ENCODE measurements around the gene PPCDC.
A peak's percentile ranks its signal among the peaks of the same experiment; 100 is the strongest.

PPCDC gene

DNA sequence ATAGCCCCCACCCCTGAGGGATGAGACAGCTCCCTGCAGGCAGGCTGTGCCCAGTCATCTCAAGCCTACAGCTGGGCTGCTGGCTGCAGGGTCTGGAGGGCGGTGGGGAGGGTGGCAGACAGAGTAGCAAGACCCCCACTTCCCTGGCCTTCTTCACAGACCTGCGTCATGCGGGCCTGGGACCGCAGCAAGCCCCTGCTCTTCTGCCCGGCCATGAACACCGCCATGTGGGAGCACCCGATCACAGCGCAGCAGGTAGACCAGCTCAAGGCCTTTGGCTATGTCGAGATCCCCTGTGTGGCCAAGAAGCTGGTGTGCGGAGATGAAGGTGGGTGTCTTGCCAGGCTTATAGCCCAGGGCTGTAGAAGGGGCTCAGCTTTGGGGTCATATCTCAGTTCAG lies 25.0 kb downstream of the PPCDC start:
- DNase-seq = no peak

DNA sequence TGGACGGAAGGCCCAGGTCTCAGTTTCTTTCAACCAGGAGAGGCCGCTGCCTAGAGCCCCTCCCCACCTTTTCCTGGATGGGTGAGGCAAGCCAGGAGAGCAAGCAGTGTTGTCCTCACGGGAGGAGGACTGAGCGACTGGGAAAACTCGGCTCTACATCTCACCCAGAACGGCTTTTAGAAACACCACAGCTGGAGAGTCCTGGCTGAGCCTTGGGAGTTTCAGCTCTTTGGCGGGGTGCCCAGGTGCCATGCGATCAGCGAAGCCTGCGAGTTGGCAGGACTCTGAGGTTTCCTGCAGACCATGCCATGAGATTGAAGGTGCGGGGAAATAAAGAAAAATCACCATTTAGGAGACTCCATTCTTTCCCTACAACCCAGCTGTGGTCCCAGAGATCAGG lies 26.0 kb downstream of the PPCDC start:
- DNase-seq = peak; percentile 81

DNA sequence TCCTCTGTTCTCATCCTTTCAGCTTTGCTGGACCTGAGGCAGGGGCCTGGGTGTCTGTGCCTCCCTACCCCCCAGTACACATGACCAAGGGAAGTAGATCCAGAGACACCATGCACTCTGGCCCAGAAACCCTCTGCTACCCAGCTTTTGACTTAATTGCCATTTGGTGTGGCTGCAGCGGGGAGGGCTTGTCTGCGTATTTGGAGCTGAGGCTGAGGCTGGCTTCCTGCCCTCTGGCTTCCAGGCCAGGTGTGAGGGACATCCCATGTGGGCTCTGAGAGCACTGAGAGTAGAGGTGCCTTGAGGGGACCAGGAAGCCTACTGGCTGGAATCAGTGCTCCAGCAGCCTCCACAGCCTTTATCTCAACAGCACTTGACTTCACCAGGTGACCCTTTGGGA lies 26.9 kb downstream of the PPCDC start:
- DNase-seq = no peak

DNA sequence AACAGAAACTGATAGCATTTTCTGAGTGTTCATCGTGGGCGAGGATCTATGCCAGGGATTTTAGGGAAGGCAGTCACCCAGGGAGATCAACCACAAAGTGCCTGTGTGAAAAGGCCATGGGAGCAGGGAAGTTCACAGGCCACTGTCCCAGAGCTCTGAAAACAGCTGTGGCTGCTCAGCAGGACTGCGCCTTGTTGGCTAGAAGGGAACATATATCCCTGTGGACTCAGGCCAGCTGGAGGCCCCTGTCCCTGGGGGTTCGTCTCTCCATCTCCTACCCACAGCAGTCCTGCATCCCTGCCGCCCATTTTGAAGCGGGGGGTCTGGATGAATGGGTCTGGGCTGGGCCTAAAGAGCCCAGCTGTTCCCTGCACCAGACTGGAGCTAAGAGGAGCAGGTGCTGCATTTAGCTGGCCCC lies 27.8 kb downstream of the PPCDC start:
- peak; percentile 64 for DNase-seq

DNA sequence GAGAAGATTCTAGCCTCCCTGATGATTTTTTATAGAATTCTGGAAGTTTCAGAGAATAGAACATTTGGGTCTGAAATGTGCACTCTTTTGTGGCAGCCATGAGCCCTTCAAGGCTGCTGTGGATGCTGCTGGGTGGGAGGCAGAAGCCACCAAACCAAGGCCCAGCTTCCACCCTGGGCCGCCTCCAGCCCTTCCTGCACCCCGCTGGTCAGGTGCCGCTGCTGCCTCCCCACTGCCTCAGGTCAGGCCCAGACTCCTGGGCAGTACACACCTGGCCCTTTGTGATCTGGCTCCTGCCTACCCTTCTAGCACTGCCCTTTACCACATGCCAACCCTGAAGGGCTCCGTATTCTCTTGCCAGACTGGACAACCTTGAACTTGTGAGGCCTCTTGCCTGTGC lies 28.3 kb downstream of the PPCDC start:
- DNase-seq = no peak

DNA sequence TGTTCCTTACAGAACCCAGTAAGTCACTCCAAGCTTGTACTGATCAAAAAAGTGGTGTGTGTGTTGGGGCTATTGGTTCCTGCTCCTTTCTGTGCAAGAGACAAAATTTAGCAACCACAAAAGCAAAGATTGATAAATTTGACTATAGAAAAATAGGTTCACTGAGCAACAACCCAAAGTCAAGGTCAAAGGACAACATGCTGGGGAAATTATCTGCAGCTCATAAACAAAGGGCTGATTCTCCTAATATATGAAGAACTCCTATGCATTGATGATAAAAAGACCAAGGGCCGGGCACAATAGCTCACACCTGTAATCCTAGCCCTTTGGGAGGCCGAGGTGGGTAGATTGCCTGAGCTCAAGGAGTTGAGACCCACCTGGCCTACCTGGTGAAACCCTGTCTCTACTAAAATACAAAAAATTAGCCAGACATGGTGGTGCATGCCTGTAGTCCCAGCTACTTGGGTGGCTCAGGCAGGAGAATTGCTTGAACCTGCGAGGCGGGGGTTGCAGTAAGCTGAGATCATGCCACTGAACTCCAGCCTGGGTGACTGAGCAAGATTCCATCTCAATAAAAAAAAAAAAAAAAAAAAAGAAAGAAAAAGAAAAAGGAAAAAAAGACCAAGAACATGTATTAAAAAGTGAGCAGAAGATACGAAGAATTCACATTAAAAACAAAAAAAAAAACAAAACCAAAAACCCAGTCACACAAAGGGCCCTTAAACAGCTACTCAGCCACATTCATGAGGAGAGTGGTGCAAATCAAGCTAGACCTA lies 29.8 kb downstream of the PPCDC start:
- no peak for DNase-seq

DNA sequence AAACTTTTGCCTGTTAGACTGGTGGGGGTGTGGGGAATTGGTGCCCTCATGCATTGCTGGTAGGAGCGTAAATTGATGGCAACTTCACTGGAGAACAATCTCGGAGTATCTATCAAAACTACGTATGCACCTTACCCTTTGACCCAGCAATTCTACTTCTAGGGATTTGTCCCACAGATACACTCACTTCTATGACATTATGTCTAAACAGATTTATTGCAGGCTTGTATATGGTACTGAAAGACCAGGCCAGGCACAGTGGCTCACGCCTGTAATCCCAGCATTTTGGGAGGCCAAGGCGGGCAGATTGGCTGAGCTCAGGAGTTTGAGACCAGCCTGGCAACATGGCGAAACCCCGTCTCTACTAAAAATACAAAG lies 30.3 kb downstream of the PPCDC start:
- no peak for DNase-seq

DNA sequence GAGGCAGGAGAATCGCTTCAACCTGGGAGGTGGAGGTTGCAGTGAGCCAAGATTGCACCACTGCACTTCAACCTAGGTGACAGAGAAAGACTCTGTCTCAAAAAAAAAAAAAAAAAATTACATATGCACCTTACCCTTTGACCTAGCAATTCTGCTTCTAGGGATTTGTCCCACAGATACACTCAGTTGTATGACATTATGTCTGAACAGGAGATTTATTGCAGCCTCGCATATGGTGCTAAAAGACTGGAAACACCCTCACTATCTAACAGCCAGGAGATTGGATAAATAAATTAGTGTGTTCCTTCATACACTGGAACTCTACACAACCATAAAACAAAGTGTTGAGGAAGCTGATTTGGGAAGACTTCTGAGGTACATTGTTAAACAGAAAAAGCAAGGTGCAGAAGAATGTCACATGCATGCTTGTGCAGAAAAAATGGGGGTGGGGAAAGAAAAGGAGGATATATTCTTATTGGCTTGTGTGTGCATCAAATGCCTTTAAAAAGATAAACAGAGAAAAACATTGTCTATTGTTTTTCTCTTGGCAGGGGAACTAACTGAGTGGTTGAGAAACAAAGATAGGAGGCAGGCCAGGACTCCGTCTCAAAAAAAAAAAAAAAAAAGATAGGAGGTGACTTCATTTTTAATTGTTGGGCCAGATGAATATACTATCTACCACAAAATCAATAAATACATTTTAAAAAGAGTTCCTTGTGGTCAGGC lies 30.9 kb downstream of the PPCDC start:
- peak; percentile 16 for DNase-seq

DNA sequence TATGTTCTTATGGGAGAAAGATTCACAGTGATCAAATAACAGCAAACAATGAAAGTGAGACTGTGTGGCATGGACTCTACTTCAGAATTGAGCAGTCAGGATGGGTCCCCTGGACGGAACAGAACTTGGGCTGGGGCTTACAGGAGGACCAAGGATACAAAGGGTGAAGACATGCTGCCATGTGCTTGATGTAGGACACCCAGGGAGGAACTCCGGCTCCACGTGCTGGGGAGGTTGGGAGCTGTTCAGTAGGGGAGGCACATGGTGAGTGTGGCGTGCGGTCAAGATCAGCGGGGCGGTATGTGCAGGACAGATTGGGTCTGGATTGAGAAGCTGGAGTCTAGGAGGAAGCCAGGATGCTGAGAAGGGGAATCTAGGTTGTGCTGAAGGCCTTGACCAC lies 32.6 kb downstream of the PPCDC start:
- no peak for DNase-seq

DNA sequence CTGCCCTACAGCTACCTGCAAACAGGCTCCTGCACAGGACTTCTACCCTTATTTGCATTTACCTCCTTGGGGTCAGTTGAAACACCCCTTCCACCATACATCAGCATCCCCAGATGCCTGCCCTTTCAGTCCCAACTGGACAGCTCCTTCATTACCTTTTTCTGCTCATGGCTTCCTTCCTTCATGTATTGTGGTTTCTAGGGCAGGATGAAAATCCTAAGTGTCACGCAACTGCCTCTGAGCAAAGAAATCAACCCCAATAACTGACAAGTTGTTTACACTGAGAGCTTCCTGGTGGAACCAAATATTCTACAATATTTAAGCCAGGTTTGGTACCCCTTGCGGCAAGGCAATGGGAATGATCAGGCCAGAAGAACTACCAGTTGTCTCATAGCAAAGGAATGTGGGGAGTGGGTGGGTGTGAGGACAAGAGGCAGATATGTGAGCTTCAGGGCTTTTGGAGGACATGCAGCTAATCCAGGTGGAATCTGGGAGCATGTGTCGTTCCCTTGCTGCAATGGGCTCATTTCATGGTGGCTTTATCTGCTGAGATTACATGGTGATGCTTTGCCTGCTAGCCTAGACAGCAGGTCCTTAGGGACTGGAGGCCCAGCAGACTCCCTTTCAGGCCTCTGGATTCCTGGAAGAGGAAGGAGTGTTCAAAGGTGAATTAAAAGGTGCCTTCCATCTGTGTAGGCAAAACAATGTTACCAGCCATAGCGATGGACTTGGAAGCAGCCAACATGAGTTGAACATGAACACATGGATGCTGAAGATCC lies 34.9 kb downstream of the PPCDC start:
- DNase-seq = no peak

DNA sequence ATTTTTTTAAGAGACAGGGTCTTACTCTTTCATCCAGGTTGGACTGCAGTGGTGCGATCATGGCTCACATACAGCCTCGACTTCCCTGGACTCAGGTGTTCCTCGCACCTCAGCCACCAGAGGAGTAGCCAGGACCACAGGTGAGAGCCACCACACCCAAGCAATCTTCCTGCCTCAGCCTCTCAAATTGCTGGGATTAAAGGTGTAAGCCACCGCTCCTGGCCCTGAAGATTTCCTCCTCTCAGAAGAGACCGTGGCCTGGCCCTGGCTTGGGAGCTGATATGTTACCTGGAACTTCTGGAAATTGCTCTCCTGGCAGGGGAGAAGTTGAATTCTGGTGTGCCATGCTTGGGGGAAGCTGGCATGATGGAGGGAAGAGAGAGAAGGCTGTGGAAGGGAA lies 36.2 kb downstream of the PPCDC start:
- no peak for DNase-seq

DNA sequence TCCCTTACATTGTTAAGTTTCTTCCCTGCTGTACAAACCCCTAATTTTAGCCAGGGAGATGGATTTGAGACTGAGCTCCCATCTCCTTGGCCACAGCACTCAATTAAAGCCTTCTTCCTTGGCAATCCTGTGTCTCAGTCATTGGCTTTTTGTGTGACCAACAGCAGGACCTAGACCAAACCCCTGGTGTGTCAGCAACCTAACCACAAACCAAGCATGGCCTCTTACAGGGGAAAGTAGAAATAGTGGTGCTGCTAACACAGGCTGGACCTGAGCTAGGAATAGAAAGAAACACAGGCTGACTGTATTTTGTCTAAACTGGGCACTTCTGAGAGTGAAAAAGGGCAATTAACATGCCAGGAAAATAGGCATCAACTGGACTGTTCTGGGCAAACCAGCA lies 37.9 kb downstream of the PPCDC start:
- DNase-seq = peak; percentile 3

DNA sequence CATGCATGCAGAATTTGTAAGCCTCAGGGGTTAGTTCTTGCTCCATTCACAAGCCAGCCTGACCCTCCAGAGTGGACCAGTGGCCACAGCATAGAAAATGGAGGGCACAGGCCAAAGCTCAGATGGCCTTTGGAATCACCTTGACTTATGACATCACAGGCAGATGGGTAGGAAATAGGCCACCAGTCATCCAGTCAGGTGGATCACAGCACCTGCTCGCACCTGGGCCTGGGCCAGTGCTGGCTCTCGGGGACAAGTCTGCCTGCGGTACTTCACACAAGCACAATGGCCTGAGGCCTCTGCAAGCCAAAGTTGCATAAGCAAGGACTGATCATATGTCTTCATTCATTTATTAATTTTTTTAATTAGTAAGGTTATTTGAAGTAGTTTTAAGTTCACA lies 39.3 kb downstream of the PPCDC start:
- DNase-seq = no peak

DNA sequence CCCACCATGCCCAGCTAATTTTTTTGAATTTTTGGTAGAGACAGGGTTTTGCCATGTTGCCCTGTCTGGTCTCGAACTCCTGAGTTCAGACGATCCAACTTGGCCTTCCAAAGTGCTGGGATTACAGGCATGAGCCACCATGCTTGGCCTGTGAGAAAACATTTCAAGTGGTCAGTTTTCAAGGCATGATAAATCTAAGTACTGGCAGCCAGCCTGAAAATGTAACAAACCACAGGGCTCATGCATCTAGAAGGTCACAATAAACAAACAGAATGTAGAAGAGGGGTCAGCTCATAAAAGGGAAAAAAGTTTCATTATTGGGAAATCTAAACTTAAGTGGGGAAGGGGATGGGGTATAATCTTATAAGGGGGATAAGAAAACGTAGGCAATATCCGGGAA lies 39.9 kb downstream of the PPCDC start:
- DNase-seq = no peak

DNA sequence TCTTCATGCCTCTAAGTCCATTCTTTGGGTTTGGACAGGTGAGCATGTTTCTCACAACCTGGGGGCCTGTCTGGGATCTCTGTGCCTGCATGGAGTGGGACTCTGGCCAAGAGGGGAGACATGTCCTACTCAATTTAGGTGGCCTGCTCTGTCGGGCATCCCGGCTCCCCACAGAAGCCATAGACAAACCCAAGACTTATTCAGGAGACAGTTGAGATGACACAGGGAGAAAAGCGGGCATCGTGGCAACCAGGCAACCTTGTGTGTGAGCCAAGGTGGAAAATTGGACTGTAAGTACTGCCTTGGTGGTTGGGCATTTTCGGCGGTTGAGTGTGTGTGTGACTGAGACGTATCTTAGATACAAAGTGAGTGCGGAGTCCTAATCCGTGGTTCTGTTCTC lies 40.5 kb downstream of the PPCDC start:
- DNase-seq = no peak

DNA sequence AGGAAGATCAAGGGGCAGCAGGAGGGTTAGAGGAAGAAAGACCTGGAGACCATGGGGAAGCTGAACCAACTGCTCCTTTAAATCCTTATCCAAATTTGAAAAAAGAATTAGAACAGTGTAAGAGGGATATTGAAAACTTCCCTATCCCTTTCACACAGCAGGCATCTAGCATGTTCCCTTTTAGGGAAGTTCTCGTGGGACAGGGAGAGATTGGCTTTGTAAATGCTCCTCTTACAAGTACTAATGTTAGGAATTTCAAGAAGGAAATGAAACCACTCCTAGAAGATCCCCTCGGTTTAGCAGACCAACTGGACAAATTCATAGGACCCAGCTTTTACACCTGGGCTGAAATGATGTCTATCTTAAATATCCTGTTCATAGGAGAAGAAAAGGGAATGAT lies 41.5 kb downstream of the PPCDC start:
- no peak for DNase-seq

DNA sequence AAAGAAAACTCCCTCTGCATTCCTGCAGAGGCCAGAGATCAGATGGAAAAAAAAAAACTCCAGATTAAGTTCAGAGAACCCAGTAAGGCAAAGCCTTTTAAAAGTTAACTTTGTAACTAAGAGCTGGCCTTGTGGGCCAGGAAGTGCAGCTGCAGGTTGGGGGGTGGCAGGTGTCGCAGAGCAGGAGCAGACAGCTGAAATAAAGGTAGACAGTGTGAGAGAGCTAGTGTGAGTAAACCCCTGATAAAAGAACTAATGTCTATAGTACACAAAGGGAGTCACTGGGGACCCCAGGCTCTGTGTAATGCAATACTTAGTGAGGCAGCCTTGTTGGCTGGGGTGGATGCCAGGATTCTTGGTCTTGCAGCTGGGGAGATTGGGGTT lies 42.1 kb downstream of the PPCDC start:
- peak; percentile 84 for DNase-seq

DNA sequence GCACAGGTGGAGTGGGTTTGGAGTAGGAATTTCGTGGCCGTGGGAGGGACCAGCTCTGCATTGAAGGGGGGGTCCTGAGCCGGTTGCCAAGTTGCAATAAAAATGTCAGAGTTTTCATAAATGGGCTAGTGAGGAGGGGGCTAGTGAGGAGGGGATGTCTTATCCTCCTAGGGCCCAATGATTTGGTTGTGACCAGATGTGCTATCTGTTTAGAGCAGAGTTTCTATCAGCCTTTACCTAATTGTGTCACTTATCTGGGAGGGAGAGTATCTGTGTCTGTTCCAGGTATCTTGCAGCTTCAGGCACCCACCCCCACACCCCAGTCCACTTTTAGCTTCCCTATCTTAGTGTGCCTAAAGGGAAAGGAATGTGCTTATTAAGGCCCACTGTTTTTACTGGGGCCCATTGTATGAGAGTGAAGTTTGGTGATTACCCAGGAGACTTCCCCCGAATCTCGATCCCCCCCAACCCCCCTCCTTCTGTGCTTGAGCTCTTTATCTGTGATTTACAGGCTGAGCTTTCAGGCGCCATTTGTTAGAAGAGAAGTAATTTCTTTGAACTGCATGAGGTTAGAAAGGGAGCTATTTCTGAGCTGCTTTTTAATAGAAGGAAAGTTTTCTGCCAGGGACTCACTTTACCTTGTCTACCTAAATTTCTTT lies 42.6 kb downstream of the PPCDC start:
- peak; percentile 50 for DNase-seq

DNA sequence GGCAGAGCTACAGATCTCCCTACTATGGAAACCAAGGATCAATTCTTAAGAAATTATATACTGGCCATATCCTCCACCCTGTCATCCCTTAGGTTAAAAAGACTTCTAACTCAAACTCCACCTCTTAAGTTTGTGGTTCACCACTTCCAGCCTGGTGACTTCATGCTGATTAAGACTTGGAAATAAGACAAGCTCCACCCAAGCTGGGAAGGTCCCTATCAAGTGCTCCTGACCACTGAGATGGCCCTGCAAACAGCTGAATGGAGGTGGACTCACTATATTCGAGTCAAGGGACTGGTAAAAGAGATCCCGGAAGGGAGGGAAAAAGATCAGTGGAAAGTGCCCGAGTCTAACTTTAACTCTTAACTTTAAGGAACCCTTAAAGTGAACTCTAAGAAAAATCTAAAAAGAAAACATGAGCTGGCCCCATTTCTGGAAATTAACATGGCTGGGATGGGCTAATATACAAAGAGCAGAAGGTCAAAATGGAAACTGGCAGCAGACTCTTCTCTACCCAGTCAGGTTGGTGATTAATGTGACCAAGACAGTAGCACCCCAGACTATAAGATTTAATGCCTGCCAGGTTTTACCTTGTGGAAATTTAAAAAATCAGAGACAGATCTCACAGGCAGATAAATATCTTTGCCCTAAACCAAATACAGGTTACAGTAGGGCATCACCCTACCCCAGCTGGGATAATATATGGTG lies 43.9 kb downstream of the PPCDC start:
- no peak for DNase-seq

DNA sequence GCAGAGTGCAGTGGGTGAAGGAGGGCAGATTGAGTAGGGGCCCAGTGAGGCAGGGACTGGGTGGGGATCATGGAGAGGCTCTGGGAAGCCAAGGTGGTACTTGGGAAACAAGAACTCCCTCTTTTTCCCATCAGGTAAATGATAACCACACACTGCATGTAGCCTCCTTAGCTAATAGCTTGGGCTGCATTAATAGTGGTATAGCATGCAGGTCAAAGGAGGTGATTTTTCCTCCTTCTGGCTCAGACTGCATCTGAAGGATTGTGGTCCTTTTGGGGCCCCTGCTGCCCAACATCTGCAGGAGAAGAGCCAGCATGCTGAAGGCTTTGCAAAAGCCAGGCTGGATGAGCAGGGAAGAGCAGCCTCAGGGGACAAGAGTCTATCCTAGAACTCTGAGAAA lies 45.4 kb downstream of the PPCDC start:
- no peak for DNase-seq

DNA sequence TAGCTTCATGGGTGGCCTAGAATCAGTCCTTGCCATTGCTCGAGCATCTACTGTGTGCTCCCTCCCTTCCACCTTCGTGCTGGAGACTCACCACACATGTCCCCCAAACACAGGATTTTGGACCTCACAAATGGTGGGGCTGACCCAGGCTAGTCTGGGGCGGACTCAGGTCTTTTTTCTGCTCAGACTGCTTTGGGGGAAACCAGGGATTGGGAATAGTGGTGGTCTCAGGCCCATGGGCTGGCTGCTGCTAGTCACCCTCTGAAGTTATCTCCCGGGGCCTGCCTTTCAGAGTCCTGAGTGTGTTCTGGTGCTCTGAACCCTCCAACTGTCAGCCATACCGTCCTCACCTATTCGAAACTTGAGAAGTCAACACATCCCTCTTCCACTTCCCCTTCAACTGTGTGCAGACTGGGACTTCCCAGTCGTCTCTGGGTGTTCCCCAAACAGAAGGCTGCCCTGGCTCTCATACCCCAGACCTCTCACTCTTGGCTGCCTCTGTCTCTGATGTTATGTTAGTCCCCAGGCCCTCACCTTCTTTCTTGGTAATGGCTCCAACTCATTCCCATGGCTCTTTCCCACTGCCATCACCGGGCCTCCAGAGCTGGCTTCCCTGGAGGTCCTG lies 46.0 kb downstream of the PPCDC start:
- no peak for DNase-seq

DNA sequence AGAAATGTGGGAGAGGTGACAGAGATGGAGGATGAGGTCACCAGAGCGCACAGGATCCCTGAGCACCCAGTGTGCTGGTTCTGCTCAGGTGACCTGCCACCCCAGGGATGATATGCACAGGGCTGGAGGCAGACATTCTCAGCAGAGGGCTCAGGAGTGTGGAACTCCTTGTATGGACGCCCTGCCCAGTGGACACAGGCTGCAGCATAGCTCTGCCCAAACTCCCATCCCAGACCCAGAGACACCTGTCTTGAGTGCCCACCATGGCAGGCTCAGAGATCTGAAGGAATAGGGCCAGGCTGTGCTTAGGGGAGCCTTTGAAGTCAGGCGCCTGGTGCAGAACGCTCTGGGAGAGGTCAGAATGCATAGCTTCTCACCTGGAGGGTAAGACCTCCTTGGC lies 47.3 kb downstream of the PPCDC start:
- no peak for DNase-seq

All from NCI-H69 (cell line).